CD4-positive, alpha-beta T cell treated with Interleukin-12 subunit alpha and Interleukin-12 subunit beta, for 1 hour (primary cell): ENCODE results near the gene OTOS.

Source experiments
- DNase-seq: peaks from one replicate; pipeline ENCODE4 v3.0.0-alpha.2; 2020

The OTOS gene

DNA sequence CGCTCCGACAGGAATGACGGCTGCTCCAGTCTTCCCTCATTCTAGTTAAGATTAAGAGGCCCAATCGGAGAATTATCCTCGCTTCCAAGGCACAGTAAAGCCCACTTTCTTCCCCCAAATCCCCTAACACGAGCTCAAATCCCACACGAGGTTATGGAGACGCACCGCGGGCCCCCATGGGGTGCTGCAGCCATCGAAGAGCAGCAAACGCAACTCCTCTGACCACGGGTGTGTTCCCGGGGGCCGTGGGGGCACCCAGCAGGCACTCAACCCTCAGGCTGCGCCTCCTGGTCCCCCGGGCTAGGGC lies 4.8 kb downstream of the OTOS start:
- DNase-seq, result no peak

DNA sequence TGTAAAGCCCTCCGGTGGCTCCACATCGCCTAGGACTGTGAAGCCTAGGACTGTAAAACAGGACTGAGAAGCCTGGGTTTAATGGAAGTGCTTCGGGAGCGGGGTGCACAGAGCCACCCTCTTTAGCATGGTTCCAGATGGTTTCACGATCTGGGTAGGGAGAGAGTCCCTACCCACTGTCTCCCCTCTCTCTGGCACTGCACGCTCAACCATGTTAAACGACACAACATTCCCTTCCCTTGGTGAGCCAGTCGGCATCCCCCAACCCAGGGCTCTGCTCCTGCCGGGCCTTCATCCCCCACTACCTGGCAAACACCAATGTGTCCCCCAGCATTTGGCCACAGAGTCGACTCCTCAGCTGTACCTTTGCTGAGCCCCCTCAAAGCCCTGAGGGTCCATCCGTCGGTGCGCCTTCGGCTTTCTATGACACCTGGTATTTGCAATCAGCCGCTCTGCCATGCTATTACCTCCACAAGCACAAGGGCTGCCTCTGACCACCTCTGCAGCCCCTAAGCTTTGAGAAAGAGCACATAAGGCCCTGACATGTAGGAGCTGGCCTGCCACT lies 5.4 kb downstream of the OTOS start:
- DNase-seq, result no peak

DNA sequence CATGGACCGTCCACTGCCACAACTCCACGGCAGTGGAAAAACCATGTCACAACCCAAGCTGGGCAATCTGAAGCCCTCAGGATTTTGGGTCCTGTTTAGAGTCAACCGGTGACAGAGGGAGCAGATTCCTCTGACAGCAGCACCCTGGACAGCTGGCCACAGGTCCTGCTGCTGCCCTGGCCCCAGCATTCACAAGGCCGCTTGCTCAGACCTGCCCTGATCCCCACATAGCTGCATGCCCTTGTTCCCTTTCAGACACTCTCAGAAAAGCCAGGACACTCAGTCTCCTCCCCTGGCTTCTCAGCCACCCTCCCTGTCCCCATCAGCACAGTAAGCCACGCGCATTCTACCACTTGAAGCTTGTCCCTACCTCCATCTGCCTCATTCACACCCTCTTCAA lies 6.0 kb downstream of the OTOS start:
- DNase-seq, result no peak

DNA sequence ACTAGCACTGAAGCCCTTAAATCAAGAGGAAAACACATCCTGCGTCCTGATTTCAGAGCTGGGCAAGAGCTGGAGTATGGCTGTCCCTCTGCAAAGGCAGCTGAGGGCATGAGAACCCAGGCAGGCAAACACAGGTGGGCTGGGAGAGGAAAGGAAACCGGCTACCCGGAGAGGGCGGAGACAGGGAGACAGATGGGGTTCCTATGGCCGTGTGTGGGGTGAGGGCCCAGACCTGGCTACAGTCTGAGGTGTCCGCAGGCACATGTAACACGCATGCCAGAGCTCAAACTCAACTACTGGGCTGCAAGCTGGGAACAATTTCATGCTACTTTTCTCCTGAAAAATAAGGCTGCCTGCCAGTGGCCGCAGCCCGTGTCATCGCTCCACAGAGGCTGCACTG lies 7.1 kb downstream of the OTOS start:
- DNase-seq, result no peak

DNA sequence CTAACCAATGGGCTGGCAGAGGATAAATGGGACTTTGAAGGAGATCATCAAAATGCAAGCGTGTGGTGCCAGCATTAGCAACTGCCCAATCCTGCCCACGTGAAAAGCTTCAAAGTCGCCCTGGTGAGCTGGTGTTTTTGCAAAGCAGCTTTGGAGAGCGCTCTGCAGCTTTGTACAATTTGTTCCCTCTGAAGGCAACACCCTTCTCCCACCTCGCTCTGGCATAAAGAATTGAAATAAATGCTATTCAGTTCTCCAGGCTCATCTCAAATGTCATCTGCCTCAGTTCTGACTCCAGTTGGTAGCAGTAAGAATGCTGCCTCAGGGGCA lies 7.8 kb downstream of the OTOS start:
- DNase-seq, result no peak

DNA sequence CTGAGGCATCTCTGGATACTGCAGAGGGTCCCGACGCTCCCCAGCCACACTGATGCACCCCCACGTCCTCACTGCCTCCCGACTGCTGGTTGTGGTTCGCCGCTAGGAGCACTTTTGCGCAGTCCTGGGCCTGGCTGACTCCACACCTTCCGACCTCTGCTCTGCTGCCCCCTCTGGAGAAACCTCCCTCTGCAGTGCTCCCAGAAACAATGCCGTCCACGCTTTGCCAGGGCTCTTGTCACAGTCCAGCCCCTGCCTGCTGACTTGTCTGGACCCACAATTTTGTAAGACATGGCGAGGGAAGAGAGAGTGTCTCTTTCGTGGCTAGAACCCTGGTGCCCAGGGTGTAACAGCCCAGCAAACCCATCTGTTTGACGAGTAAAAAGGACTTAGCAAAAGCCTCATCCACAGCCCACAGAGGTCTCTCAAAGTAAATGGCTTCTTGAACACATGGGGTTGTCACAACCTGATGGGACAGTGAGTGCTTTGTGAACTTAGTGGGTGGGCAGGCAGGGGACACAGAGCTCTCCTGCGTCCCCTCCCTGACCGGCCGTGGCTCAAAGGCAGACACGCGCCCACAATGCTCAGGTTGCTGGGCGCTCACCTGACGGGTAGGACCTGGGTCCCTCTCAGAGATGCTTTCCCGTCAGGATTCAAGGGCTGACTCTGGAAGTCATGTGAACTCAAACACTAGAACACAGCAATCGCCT lies 8.4 kb downstream of the OTOS start:
- DNase-seq, result no peak

DNA sequence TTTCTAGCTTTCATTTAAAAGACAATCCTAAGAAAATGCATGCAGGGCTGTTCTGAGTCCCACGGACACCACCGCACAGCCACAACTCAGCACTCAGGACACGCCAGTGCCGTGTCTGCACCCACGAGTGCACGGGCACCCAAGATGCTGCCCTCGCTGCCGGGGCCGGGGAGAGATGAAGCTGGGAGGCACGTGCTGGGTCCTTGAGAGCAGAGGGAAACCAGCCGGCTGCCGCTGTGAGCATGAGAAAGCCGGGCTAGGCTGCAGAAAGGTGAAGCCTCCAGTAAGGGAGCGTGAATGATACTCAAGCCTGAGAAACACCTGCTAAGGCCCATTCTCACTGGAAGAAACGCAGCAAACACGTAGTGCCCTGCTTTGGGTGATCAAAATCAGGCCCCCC lies 9.2 kb downstream of the OTOS start:
- no peak for DNase-seq

DNA sequence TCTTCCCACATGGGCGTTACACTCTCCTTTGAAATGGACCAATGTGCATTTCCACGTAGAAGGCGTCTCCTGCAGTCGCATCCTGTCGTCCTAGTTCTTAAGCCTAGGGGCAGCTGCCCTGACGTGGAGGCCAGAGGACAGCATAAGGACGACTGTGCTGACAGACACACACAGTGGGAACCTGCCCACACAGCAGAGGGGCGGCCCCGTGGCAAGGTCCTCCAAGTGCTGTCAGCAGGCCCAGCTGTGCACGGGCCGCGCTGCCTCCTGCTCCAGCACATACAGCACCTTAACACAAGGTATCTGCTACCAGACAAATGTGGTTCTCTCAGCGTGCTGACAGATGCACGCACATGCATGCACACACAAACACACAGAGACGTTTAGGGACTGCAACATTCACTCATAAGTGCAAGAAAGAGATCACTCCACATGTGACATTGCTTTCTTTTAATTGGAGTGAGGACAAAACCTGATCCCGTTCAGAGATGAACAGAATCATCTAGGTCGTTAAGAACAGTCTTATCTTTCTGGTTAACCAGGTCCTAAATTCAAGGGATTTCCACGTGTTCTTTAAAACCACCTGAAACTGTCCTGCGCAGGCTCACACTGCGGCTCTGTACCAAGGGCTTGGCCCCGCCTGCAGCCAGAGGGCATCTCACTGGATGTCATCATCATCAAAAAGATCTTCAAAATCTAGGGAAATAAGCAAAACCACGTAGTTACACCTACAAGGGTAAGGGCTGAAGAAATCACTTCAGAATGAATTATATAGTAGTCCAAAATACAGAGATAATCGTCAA lies 9.9 kb downstream of the OTOS start:
- DNase-seq, result no peak

DNA sequence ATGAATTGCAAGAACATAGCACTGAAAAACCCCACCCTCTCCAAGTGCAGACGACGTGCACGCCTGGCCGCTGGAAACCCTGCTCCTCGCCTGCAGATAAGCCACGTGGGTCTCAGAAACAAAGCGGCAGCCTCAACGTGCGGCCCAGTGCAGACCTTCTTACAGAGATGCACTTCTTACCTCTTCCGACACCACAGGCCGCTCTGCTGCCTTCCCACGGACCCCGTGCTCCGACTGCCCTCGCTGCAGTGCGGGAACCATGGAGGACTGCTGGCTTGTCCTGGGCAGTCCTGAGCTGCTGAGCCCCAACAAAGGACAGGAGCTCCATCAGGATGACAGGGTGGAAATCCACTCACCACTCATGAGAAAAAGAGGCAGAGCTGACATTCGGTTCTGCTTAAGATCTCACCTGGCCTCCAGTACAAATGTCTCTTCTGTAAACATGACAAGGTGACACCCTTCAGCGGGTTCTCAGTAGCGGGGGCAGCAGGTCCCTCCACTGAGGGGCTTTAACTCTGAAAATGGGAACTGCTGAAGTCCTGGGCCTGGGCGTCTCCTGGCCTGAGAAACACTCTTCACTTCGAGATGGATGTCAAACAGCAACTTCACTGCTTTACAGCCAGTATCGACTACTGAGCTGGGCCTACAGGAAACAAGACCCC lies 10.6 kb downstream of the OTOS start:
- no peak for DNase-seq

DNA sequence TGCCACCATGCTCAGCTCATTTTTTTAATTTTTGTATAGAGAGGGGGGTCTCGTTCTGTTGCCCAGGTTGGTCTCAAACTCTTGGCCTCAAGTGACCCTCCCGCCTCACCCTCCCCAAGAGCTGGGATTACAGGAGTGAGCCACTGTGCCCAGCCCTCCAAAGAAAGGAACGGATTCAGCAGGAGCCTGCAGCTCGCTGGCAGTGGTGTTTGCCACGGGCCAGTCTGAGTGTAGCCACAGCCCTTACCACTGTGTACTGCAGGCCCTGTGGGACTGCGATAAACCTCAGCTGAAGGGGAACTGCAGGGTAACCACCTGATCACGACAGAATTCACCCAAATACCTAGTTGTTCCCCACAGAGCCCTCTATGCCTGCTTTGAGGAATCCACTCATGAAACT lies 11.1 kb downstream of the OTOS start:
- DNase-seq, result no peak

DNA sequence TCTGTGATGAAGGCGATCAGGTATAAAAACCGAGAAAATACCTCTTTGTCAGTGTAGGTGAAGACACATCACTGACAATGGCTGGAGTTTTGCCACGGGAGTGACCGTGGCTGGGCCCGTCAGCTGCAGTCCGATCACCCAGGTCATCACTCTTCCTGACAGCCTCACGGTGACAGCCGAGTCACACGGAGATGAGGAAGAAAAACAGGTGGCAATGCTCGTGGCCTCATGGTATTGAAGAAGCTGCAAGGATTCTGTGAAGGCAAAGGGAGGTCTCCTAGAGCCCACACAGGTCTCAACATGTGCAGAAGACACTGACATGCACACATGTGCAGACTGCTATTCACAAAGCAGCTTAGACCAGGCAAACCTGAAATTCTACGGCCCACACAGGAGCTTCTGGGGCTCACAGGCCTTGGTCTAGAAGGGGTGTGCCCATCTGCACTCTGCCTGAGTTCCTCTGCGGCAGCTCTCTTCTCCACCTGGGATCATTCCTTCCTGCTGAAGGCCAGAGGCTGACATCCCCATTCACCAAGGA lies 11.8 kb downstream of the OTOS start:
- DNase-seq, result no peak

DNA sequence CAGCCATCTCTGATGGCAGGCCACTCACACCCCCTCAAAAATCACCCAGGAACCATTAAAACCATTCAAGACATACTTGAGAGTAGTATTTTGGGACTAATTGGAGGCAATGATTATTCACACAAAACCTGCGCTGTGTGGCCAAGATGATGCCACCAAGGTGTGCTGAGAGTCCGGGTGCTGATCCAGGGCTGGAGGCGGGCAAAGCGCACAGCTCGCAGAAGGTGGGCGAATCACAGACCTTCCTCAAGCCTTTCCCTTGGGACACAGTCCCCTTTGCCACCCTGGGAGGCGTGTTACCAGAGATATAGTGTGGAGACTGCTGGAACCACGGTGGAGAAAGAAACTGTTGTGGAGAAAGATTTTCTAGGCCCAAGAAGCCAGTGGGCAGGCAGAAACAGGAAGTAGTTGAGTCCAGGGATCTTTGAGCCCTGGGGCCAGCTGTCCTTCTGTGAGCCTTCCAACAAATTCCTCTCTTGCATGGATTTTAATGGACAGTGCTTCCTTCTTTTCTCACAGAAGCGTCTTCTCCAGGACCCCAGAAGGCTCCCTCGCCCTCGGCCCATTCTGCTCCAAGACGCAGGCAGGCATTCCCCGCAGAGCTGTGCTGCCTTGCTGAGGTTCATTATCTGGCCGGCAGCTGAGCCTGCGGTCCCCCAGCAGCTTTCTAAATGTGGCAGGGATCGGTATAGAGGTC lies 12.4 kb downstream of the OTOS start:
- DNase-seq, result no peak

DNA sequence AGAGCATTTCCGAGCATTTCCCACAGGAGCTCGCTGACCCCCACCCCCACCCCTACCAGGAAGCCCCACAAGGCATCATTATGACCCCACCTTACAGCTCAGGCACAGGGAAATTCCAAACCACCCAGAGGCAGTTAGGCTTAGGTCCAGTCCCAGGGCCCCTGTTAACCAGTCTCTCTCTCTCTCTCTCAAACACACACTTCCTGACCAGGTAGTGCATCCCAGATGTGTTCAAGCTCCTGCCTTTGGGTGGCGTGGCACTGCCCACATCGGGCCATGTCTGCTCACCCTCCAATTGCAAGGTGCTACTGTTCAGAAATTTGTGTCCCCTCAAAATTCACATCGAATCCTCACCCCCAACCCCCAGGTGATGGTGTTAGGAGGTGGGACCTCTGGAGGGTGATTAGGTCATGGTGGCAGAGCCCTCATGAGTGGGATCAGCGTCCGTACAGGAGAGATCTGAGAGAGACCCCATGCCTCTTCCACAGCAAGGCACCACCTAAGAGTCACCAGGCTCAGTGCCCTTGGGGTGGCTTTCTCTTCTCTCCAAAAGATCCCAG lies 13.2 kb downstream of the OTOS start:
- no peak for DNase-seq

DNA sequence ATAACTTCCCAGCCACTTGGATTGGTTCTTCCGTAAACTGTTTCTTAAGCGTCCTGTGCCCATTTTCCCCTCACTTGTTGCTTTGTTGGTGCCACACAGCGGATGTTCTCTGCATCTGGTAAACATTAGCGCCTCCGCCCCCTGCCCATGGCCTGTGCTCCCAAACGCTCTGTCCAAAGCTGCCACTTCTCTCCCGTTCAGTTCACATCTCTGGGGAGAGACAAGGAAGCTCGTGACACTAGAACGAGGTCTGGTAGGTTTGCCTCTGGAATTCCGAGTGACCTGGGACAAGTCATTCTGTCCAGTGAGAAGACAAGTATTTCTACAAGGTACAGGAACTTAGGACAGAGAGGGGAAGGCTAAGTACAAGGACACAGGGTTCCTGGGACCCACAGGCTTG lies 13.7 kb downstream of the OTOS start:
- no peak for DNase-seq

DNA sequence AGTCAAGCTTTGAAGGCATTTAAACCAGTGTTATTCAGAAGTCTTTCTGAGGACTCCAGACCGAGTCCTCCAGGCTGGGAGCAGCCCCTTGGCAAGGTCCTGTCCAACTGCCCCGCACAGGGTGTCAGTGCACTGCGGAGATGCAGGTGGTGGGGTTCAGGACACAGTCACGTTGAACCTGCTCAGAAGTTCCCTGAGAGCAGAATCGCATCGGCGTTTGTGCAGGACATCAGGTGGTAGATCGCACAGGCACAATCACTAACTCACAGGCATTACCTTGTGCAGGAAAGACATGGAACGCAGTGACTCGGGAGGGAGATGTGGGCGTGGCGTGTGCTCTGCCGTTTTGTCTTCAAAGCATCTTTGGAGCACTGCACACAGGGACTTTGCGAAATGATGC lies 14.7 kb downstream of the OTOS start:
- DNase-seq, result no peak

DNA sequence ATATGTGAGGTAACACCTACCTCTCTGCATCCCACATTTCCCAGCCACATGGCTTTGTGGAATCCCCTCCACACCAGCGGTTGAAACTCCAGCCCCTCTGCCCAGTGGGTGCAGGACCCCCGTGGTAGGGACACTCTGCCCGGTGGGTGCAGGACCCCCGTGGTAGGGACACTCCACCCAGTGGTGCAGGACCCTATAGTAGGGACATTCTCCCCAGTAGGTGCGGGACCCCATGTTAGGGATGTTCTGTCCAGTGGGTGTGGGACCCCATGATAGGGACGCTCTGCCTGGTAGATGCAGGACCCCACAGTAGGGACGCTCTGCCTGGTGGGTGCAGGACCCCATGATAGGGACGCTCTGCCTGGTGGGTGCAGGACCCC lies 15.8 kb downstream of the OTOS start:
- DNase-seq, result no peak

DNA sequence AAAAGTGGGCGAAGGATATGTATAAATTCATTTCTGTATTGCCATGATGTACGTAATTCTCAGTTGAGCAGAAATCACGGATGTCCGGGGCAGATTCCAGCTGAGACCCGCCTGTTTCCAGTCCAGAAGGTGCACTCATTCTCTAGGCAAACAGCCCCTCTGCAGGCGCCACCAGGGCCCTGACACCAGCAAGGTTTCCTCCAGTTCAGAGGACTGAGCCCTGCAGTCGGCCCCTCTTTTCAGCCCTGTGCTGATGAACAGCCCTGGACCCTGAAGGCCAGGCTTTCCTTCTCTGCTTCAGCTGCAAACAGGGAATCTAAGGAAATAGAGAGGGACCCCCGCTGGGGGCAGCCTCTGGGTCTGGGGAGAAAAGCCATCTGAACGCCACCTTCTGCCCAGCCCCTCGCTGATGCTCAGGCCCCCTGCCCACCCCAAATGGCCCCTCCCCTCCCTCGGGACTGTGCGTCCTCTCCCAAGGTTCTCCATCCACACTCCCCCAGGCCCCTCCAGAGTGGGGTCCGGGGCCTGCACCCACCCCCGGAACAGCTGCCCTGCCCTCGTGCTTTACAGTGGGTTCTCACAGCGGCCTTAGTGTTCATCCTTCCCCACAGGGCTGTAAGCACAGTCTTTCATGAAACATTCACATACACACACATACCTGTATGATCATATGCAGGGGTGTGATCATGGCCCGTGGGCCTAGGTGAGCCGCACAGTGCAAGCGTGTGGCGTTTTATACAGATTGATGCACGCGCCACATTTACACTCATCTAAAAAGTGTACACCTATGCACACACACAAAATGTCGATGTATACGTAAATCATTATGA lies 16.4 kb downstream of the OTOS start:
- no peak for DNase-seq

DNA sequence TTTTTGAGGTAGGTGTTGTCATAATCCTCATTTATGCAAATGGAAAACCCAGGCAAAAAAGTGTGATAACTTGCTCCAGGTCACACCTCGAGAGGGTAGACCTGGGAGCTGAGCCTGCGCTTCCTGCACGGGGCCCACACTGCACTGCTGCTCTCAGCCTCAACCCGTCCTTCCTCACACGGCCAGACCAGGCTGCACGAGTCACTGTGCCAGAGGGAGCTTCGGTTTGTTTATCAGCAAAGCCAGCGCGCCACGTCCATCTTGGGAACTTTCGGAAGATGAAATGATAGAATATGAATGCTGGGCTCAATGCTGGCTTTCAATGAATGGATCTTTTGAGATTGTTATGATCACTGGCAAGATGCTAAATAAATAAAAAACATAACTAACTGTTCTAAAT lies 18.8 kb downstream of the OTOS start:
- no peak for DNase-seq

DNA sequence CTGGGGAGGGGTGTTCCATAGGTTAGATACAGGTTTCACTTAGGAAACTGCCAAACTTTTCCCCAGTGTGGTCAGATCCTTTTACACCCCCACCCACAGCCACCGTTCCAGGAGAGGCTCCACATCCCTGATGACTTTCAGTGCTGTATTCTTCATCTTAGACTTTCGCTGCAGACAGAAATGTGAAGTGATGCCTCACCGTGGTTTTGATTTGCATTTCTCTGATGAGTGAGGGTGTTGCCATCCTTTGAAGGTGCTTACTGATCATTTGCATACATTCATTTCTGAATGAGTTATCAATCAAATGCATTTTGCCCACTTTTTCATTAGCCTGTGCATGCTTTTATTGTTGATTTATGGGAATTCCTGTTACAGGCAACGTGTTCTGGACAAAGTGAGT lies 19.3 kb downstream of the OTOS start:
- DNase-seq, result no peak

DNA sequence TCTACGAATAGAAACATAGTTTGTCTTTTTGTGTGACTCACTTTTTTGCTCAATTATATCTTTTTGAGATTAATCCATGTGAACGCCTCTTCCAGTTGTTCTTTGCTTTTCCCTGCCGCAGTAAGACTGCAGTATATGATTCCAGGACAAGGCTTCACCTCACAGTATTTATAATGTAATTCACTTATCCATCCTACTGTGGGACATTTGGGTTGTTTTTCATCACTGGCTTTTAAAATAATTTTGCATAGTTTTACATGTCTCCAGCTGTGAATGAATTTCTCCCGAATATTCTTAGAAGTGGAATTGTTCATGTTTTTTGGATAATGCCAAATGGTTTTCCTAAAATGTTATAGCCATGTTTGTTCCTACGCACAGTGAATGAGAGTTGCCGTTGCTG lies 26.2 kb downstream of the OTOS start:
- DNase-seq, result no peak

DNA sequence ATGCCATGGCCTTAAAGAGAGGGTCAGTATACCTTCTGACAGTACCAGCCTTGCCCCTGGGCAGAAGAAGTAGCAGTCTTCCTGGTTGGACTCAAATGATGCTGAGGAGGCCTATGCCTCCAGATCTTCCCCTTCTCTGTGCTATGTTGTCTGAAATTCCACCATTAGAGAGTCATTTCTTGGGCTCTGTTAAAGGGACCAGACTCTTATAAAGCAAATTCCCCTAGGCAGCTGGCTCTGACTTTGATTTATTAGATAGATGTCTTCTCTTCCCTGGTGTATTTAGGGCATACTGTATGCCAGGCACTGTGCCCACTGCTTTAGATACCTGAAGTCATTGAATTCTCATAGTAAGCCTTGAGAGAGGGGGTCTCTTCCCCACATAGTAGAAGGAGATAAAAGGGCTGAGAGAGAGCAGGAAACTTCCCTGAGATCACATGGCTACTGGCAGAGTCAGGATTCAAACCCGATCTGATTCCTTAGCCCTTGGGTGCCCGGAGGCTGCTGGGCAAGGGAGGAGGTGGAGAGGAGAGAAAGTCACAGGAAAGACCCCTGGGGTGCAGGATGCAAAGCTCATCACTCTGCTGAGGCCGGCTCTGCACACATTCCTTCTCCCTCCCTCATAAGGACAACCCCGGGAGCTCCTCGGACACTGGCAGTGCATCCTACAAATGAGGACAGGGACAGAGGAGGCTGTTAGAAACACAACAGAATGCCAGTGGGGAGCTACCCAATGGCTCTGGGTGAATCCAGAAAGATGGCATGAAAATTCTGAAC lies 27.4 kb downstream of the OTOS start:
- DNase-seq, result no peak
